ENCODE measurements around the gene PHLPP1.

PHLPP1 gene

DNA sequence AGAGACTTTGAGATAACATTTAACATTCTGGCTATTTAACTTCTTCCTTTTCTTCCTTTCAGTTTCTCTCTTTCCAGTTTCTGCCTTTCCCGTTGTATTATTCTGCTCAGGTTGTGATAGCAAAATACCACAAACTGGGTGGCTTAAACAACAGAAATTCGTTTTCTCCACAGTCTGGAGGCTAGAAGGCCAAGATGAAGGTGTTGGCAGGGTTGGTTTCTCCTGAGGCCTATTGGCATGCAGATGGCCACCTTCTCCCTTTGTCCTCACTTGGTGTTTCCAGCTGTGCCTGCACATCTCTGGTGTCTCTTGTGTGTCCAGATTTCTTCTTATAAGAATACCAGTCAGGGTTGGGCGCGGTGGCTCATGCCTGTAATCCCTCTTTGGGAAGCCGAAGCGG, 34.0 kb downstream of the PHLPP1 start:
- TF ChIP-seq, protein P1, sequence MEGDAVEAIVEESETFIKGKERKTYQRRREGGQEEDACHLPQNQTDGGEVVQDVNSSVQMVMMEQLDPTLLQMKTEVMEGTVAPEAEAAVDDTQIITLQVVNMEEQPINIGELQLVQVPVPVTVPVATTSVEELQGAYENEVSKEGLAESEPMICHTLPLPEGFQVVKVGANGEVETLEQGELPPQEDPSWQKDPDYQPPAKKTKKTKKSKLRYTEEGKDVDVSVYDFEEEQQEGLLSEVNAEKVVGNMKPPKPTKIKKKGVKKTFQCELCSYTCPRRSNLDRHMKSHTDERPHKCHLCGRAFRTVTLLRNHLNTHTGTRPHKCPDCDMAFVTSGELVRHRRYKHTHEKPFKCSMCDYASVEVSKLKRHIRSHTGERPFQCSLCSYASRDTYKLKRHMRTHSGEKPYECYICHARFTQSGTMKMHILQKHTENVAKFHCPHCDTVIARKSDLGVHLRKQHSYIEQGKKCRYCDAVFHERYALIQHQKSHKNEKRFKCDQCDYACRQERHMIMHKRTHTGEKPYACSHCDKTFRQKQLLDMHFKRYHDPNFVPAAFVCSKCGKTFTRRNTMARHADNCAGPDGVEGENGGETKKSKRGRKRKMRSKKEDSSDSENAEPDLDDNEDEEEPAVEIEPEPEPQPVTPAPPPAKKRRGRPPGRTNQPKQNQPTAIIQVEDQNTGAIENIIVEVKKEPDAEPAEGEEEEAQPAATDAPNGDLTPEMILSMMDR (IDR thresholded peaks at IDR 0.05) = no peak
- H3K27ac ChIP-seq = no peak overlapping the region

DNA sequence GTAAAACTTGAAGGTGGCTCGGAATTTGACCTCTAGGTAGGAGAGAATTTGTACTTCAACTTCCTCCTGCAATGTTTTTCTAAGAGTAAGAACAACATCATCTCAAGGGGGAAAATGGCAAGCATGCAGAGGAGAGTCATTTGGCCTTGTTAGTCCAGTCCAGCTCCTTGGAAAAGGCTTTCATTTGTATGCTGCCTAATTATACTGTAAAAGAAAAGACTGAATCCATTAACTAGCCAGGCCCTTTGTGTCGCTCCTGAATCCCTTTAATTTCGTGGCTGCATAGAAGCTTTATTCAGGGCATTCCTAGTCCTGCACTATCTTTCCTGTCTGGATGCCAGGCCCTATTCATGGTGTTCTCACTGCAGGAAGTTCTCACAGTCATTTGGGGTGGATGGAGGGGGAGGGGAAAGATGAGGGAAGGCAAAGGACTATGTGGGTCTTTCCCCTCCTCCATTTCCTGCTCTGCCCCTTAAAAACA, 36.0 kb downstream of the PHLPP1 start:
- H3K9ac ChIP-seq = no peak overlapping the region
- peaks cover 15% of the 10 kb centered on the region for H3K79me2 ChIP-seq
- no peak overlapping the region for H3K27ac ChIP-seq
- H3K4me2 ChIP-seq (ENCODE audit: low read length) = no peak overlapping the region
- no peak overlapping the region for H2AFZ ChIP-seq
- no peaks in the 10 kb centered on the region for H3K9me3 ChIP-seq (ENCODE audit: control insufficient read depth, low read length)
- no peaks in the 10 kb centered on the region for H3K27me3 ChIP-seq (ENCODE audit: control insufficient read depth, insufficient read depth, low read length)
- no peaks in the 10 kb centered on the region for H3K36me3 ChIP-seq (ENCODE audit: control insufficient read depth, insufficient read depth, low read length)
- H3K4me1 ChIP-seq = peaks cover 4% of the 10 kb centered on the region
- TF ChIP-seq, protein P1 (IDR thresholded peaks at IDR 0.05) = no peak
- no peak overlapping the region for H3K4me3 ChIP-seq (ENCODE audit: low read depth, low read length)

More for the DNA sequence above, 34.0 kb downstream of the PHLPP1 start:
- H3K4me2 ChIP-seq (ENCODE audit: low read length) = no peak overlapping the region
- H3K9me3 ChIP-seq (ENCODE audit: control insufficient read depth, low read length) = no peaks in the 10 kb centered on the region
- no peak overlapping the region for H3K9ac ChIP-seq
- H3K4me3 ChIP-seq (ENCODE audit: low read depth, low read length) = no peak overlapping the region
- H3K36me3 ChIP-seq (ENCODE audit: control insufficient read depth, insufficient read depth, low read length) = no peaks in the 10 kb centered on the region
- H3K27me3 ChIP-seq (ENCODE audit: control insufficient read depth, insufficient read depth, low read length) = no peaks in the 10 kb centered on the region
- H3K4me1 ChIP-seq = peaks cover 4% of the 10 kb centered on the region
- peaks cover 16% of the 10 kb centered on the region for H3K79me2 ChIP-seq
- no peak overlapping the region for H2AFZ ChIP-seq

- no peak overlapping the region for H3K4me3 ChIP-seq (ENCODE audit: low read depth, low read length)
- no peak overlapping the region for H3K27ac ChIP-seq
- no peak overlapping the region for H2AFZ ChIP-seq
- H3K36me3 ChIP-seq (ENCODE audit: control insufficient read depth, insufficient read depth, low read length) = no peaks in the 10 kb centered on the region
- H3K27me3 ChIP-seq (ENCODE audit: control insufficient read depth, insufficient read depth, low read length) = no peaks in the 10 kb centered on the region
- no peak overlapping the region for H3K9ac ChIP-seq
- no peak overlapping the region for H3K4me2 ChIP-seq (ENCODE audit: low read length)
- TF ChIP-seq, protein P1 (IDR thresholded peaks at IDR 0.05) = no peak
- H3K79me2 ChIP-seq = peaks cover 15% of the 10 kb centered on the region
- H3K9me3 ChIP-seq (ENCODE audit: control insufficient read depth, low read length) = no peaks in the 10 kb centered on the region
- peaks cover 4% of the 10 kb centered on the region for H3K4me1 ChIP-seq
These were observed 36.6 kb downstream of the PHLPP1 start for GRCh38 chr18:62751977-62752376.

GRCh38 chr18:62754026-62754425, 38.7 kb downstream of the PHLPP1 start:
- Histone ChIP-seq H3K9ac (no peak overlapping the region), H3K27me3 (ENCODE audit: control insufficient read depth, insufficient read depth, low read length) (no peaks in the 10 kb centered on the region), H3K4me3 (ENCODE audit: low read depth, low read length) (no peak overlapping the region), H3K4me1 (peaks cover 4% of the 10 kb centered on the region), H3K9me3 (ENCODE audit: control insufficient read depth, low read length) (no peaks in the 10 kb centered on the region), H3K27ac (no peak overlapping the region), H2AFZ (no peak overlapping the region), H3K4me2 (ENCODE audit: low read length) (no peak overlapping the region), H3K36me3 (ENCODE audit: control insufficient read depth, insufficient read depth, low read length) (no peaks in the 10 kb centered on the region), H3K79me2 (peaks cover 5% of the 10 kb centered on the region)
- TF ChIP-seq, protein P1 (IDR thresholded peaks at IDR 0.05) = no peak

GRCh38 chr18:62755454-62755853, 40.1 kb downstream of the PHLPP1 start:
- Histone ChIP-seq H3K4me1 (peaks cover 4% of the 10 kb centered on the region), H3K4me2 (ENCODE audit: low read length) (no peak overlapping the region), H3K27me3 (ENCODE audit: control insufficient read depth, insufficient read depth, low read length) (no peaks in the 10 kb centered on the region), H3K9me3 (ENCODE audit: control insufficient read depth, low read length) (no peaks in the 10 kb centered on the region), H3K27ac (no peak overlapping the region), H3K36me3 (ENCODE audit: control insufficient read depth, insufficient read depth, low read length) (no peaks in the 10 kb centered on the region), H3K4me3 (ENCODE audit: low read depth, low read length) (no peak overlapping the region), H2AFZ (no peak overlapping the region), H3K79me2 (no peaks in the 10 kb centered on the region), H3K9ac (no peak overlapping the region)
- TF ChIP-seq, protein P1 (IDR thresholded peaks at IDR 0.05) = no peak
